Neural cell (in vitro differentiated cells): Measurements from ENCODE around the gene CACNA1C. TPM values are rescaled to one million over a fixed set of nuclear protein-coding genes. Genes with fewer than 3 reads are reported as not detected.

Experiments used
- H2AFZ ChIP-seq: fragments of 200-600, 300-800 bp; sonication (generic), shearing (Covaris generic); 2 replicates; pipeline ENCODE4 v1.6.0; 2014; ENCODE audit warnings: low read depth, mild to moderate bottlenecking, antibody characterized with exemption, low read length, moderate library complexity
- H3F3A ChIP-seq: fragments of 200-600 bp; shearing (Covaris generic); 2 replicates; pipeline ENCODE4 v1.6.1; 2016; ENCODE audit warnings: mild to moderate bottlenecking, moderate library complexity, mixed read lengths, antibody characterized with exemption, low read length; ENCODE audit not compliant: insufficient read depth, poor library complexity, severe bottlenecking
- H3K27ac ChIP-seq: fragments of 200-600, 300-800 bp; sonication (generic), shearing (Covaris generic); 2 replicates; pipeline ENCODE4 v1.5.1; 2014; ENCODE audit warnings: mild to moderate bottlenecking, low read length, moderate library complexity
- H3K27me3 ChIP-seq: fragments of 300-800, 200-600 bp; sonication (generic), shearing (Covaris generic); 2 replicates; pipeline ENCODE4 v1.6.0; 2014; ENCODE audit warnings: mild to moderate bottlenecking, low read depth, low read length, moderate library complexity; ENCODE audit not compliant: insufficient read depth
- H3K36me3 ChIP-seq: fragments of 300-800, 200-600 bp; sonication (generic), shearing (Covaris generic); 2 replicates; pipeline ENCODE4 v1.5.1; 2014; ENCODE audit warnings: mild to moderate bottlenecking, antibody characterized with exemption, low read length, moderate library complexity; ENCODE audit not compliant: insufficient read depth
- H3K4me2 ChIP-seq: fragments of 300-800, 200-600 bp; sonication (generic), shearing (Covaris generic); 2 replicates; pipeline ENCODE4 v1.6.0; 2014; ENCODE audit warnings: mild to moderate bottlenecking, low read length
- H3K4me3 ChIP-seq: fragments of 300-800, 200-600 bp; sonication (generic), shearing (Covaris generic); 2 replicates; pipeline ENCODE4 v1.5.1; 2014; ENCODE audit warnings: mild to moderate bottlenecking, low read length, moderate library complexity
- H3K79me2 ChIP-seq: fragments of 200-600 bp; shearing (Covaris generic); replicated peaks from 2 replicates; pipeline ENCODE4 v1.6.0; 2014; ENCODE audit warnings: mild to moderate bottlenecking, low read length, moderate library complexity; ENCODE audit not compliant: insufficient read depth
- H3K9ac ChIP-seq: fragments of 300-800, 200-600 bp; sonication (generic), shearing (Covaris generic); 2 replicates; pipeline ENCODE4 v1.6.1; 2016; ENCODE audit warnings: mild to moderate bottlenecking, low read length, mixed read lengths
- H3K9me2 ChIP-seq: fragments of 200-600 bp; shearing (Covaris generic); 2 replicates; pipeline ENCODE4 v1.6.1; 2016; ENCODE audit warnings: mild to moderate bottlenecking, low read length, mixed read lengths; ENCODE audit not compliant: insufficient read depth
- H3K9me3 ChIP-seq: fragments of 200-600, 300-800 bp; sonication (generic), shearing (Covaris generic); 2 replicates; pipeline ENCODE4 v1.6.1; 2016; ENCODE audit warnings: mild to moderate bottlenecking, mixed run types, low read length, moderate library complexity, mixed read lengths
- H4K20me1 ChIP-seq: fragments of 200-600 bp; shearing (Covaris generic); 2 replicates; pipeline ENCODE4 v1.6.1; 2016; ENCODE audit warnings: mild to moderate bottlenecking, mixed run types; ENCODE audit not compliant: insufficient read depth
- CTCF ChIP-seq: fragments of 450-650 bp; IDR thresholded peaks from 2 replicates; pipeline ENCODE4 v1.5.1; 2014; ENCODE audit warnings: antibody characterized with exemption, mild to moderate bottlenecking, moderate library complexity; ENCODE audit not compliant: poor library complexity, severe bottlenecking
- EP300 ChIP-seq: fragments of 450-650 bp; conservative IDR thresholded peaks from 2 replicates; pipeline ENCODE4 v1.6.1; 2014; ENCODE audit warnings: antibody characterized with exemption, mild to moderate bottlenecking, moderate library complexity; ENCODE audit not compliant: poor library complexity, severe bottlenecking
- EZH2 ChIP-seq: fragments of 200-600, 300-800 bp; shearing (Covaris generic), sonication (generic); IDR thresholded peaks from 2 replicates; pipeline ENCODE4 v1.6.1; 2014; ENCODE audit warnings: antibody characterized with exemption, low read length, borderline replicate concordance, mild to moderate bottlenecking; ENCODE audit not compliant: insufficient read depth, poor library complexity, severe bottlenecking
- MXI1 ChIP-seq: fragments of 450-650 bp; conservative IDR thresholded peaks from 2 replicates; pipeline ENCODE4 v1.6.1; 2014; ENCODE audit warnings: antibody characterized with exemption, mild to moderate bottlenecking; ENCODE audit not compliant: poor library complexity, severe bottlenecking
- RAD21 ChIP-seq: fragments of 450-650 bp; conservative IDR thresholded peaks from 2 replicates; pipeline ENCODE4 v1.6.1; 2014; ENCODE audit warnings: antibody characterized with exemption, mild to moderate bottlenecking, moderate library complexity
- REST ChIP-seq: IDR thresholded peaks from 2 replicates; pipeline ENCODE4 v1.6.1; 2012; ENCODE audit warnings: borderline replicate concordance
- SMC3 ChIP-seq: fragments of 450-650 bp; conservative IDR thresholded peaks from 2 replicates; pipeline ENCODE4 v1.6.1; 2014; ENCODE audit warnings: antibody characterized with exemption, mild to moderate bottlenecking, moderate library complexity; ENCODE audit not compliant: poor library complexity
- polyA plus RNA-seq: library from polyadenylated mRNA; depleted of rRNA; stranded (reverse); fragments of >200 nt; gene quantifications from 2 replicates; pipeline ENCODE4 v1.2.3, GENCODE V29; 2014

Gene CACNA1C
- polyA plus RNA-seq, 1 donor from 2014 or later, result 9.7 TPM

GRCh38 chr12:2667716-2668440 lies 615.1 kb downstream of the CACNA1C start:
- Histone ChIP-seq H3K4me2 (no peak overlapping the region), H3K9me2 (no peaks in the 10 kb centered on the region), H2AFZ (no peak overlapping the region), H3K4me3 (no peak overlapping the region), H3K9me3 (no peaks in the 10 kb centered on the region), H3K36me3 (peaks cover 30% of the 10 kb centered on the region), H3K27me3 (no peaks in the 10 kb centered on the region), H3K27ac (no peak overlapping the region), H3K79me2 (no peaks in the 10 kb centered on the region), H3K9ac (no peak overlapping the region), H4K20me1 (no peaks in the 10 kb centered on the region), H3F3A (no peaks in the 10 kb centered on the region)
- no peak for TF ChIP-seq EZH2
- no peak for TF ChIP-seq RAD21
- TF ChIP-seq CTCF, result no peak
- no peak for TF ChIP-seq REST
- no peak for TF ChIP-seq EP300
- no peak for TF ChIP-seq MXI1
- TF ChIP-seq SMC3, result no peak

GRCh38 chr12:2668816-2669215 lies 616.0 kb downstream of the CACNA1C start:
- Histone ChIP-seq H4K20me1 (no peaks in the 10 kb centered on the region), H3K36me3 (peaks cover 33% of the 10 kb centered on the region)
- TF ChIP-seq REST (no peak), EZH2 (no peak)

More at GRCh38 chr12:2668816-2669215, 616.0 kb downstream of the CACNA1C start:
- Histone ChIP-seq H3K79me2 (no peaks in the 10 kb centered on the region), H2AFZ (no peak overlapping the region), H3K27ac (no peak overlapping the region), H3K27me3 (no peaks in the 10 kb centered on the region), H3K4me2 (no peak overlapping the region), H3K9me3 (no peaks in the 10 kb centered on the region), H3K4me3 (no peak overlapping the region), H3K9me2 (no peaks in the 10 kb centered on the region), H3F3A (no peaks in the 10 kb centered on the region), H3K9ac (no peak overlapping the region)
